NCI-H82 (cell line): ENCODE results near the gene STAT4.

Experiments
- DNase-seq: peaks from one replicate; lab custom pipeline; 2025; lab: John Stamatoyannopoulos, UW

STAT4 gene

DNA sequence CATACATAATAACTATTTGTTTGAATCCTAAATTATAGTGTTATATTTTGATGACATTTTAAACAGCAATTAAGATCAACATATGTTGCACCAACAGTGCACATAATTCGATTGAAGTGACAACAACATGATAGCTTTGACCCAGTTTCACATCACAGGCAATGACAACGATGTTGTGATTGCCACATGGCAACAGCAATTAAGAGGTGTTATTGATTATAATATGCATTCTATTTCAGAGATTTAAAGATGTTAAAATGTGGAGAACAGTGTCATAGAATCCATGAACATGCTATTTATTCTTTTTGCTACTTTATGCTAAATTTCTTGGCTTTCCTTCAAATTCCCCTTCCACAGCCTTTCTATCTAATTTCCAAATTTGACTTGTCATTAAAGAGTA lies 68.5 kb downstream of the STAT4 start:
- no peak for DNase-seq

DNA sequence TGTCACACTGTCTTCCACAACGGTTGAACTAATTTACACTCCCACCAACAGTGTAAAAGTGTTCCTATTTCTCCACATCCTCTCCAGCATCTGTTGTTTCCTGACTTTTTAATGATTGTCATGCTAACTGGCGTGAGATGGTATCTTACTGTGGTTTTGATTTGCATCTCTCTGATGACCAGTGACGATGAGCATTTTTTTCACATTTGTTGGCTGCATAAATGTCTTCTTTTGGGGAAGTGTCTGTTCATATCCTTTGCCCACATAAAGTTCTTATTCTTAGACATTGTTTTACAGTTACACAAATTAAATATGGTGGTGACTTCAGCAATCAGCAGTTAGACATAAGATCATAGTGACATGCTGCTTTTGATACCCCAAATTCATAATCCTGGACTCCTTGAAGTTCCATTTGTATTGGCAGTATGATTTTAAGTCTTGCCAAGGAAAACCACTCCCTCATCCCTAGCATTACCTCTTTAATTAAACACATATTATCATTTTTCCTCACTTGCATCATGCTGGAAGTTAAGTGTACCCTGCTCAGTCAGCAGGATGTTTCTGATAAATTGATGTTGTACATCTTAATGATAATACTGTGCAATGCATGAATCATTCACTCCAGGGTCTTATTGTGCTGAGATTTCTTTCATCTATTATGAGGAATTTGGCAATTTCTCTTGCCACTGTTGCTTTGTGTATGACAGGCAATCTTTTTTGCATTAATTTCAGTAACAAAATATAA lies 69.2 kb downstream of the STAT4 start:
- no peak for DNase-seq

DNA sequence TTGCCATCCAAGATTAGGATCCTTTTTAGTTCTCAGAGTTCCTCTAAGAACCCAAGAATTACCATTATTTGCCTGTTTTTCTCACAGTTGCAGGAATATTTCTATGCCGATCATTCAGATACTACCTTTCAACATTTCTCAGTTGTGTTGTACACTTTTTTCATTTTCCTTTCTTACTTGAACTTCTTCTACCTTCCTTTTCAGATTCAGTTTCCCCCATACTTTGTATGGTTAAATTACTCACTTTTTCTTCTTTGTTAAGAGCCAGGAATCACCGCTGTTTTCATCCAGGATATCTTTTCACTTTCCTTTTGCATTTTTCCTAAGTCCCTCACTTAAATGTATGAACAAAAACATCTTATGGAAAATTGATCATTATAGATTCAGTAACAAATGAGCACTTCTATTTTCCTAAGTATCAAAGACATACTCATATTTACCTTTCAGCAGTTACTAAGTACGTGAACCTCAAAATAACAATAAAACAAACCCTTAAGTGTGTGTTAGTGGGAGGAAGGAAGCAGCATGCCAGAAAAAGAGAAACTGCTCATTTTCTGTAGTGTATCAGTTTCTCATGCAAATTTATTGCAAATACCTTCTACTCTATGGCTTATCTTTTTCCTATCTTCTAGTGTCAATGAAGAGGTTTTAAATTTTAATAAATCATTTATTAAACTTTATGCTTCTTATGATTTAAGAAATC lies 72.5 kb downstream of the STAT4 start:
- DNase-seq, result no peak

DNA sequence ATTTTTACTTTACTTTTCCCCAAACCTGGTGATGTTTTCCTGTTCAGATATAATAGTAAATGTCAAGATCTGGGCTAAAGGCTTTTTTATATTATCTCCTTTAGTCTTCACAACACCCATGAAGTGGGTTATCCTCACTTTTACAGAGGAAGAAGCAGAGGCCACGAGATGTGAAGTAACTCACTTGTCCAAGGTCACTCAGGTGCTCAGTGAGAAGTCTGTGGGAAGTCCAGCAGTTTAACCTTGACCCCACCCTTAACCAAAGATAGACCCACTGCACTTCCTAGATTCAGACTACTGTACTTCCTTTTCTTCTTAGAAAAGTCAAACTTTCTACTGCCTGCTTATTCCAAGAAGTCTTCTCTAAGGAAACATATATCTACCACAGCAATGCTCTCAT lies 80.5 kb downstream of the STAT4 start:
- DNase-seq, result no peak

DNA sequence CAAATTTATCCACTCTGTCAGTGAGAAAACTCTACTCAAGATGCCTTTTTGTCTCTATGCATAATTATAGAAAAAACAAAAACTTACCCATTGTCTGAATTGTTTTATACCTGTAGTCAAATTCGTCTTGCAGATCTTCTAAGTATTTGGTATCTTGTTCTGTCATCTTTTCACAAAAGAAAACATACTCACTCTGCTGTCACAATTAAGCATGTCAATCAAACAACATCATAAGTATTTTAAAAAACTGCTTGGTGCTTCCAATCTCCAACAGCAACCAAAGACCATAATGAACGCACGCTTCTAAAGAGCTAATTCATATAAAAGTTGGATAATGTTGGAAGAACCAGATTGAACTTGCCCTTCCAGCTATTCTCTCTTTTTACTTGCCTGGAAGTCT lies 81.2 kb downstream of the STAT4 start:
- no peak for DNase-seq

DNA sequence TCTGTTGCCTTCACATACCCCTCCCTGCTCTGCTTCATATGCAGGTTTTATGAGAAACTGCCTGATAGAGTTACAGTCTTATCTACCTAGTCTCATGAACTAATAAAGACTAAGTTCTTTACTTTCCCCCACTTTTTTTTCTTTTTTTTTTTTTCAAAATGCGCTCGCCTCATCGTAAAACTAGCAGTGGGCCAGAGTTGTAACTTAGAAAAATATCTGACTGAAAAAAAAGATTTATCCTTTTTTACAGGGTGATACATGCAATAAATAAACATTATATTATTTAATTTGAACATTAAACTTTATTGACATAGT lies 83.9 kb downstream of the STAT4 start:
- DNase-seq, result no peak

DNA sequence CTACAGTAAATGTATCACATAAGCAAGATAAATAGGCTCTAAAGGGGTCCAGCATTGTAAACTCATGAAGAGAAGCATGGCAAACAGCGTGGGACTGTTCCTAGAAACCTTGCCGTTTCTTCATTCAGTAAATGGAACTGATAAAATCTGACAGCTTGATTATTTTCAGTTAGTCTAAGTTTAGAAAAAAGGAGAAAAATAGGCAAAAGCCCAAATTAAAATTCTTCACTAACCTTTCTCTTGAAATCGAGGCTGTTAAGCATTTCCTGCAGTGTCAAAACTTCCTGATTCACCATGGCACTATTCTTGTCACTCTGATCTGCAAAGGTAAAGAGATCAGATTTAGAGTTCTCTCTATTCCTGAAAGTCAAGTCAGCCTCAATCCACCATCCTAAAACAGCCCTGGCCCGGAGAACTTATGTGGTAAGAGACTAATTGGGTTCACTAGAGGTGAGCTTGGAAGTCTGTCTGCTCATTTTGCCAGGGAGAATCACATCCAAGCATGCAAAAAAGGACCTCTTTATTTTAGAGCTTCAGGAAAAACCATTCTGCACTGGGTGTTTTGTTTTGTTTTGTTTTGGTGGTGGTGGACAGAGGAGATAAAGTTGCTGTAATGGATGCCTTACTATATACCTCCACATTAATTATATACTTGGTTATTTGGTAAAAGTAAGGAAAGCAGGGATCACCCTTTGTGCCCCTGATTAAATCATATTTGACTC lies 84.4 kb downstream of the STAT4 start:
- DNase-seq, result no peak

DNA sequence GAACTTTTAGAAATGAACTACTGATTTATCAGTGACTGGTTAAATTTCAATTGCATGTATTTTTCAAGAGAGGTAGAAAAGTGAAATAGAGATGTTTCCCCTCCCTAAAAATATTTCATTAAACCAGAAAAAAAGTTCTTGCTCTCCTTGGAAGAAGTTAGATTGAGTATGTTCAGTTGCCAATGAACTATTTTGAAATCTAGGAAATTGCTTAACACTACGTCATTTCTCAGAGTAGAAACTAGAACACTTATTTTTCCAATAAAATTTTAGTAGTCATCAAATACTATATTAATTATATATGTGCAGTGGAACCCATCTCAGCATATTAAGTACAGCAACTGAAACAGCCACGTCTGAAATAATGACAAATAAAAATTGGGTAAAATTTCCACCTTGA lies 85.0 kb downstream of the STAT4 start:
- no peak for DNase-seq

DNA sequence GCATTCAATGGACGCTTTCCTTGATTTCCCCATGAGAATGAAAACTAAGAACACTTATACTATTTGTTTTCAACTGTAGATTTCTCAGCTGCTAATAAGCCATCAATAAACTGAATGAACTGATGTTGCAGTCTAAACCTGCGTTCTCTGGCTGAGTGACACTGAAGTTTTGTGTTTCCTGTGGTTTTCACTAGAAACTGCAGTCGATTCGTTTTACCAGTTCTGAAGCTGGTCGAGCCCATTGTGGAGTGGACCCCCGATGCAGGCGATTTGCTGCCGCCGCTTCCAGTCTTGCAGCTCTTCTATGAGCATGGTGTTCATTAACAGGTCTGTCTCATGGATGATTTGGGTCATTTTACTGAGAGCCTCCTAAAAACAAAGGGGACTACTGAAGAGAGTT lies 86.2 kb downstream of the STAT4 start:
- no peak for DNase-seq

DNA sequence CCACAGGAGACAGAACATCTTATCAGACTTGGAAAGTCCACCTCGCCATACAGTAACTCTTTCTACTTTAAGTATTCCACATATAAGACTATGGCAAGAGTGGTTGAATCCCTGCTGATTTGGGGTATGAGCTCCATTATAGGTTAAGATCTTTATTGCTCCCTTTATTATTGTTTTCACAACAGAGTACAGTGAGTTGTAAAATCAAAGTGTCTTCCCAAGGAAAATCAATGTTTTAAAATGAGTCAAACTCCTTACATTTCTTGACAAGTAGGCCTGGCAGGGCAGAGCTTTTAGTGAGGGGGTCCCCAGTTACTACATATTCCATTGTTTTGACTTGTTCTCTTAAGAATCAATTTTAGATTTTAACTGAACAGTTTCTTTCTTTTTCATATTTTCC lies 87.2 kb downstream of the STAT4 start:
- no peak for DNase-seq

DNA sequence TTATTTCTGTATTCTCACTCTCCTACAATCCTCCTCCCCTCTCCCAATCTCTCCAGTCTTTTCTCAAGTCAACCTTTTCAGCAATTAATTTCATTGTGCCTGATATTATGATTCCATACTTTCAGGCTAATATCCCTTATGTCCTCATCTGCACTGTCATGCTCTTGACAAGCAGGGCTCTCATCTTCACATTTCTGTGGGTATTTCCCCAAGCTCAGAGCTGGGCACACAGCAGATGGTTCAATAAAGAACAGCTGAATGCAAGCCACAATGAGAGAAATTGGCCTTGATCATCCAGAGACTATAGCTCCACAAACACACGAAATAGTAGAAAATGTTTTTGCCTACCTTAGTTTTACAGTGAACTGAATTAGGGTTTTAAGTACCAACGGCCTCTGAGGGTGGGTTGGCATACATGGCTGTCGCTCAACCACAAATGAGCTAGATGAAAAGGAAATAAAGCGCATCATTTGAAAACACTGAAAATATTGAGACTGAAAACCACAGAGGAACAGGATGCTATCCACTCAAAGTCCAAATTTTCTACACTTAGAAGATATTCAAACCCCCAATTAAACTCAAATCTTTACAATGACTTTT lies 89.3 kb downstream of the STAT4 start:
- no peak for DNase-seq

DNA sequence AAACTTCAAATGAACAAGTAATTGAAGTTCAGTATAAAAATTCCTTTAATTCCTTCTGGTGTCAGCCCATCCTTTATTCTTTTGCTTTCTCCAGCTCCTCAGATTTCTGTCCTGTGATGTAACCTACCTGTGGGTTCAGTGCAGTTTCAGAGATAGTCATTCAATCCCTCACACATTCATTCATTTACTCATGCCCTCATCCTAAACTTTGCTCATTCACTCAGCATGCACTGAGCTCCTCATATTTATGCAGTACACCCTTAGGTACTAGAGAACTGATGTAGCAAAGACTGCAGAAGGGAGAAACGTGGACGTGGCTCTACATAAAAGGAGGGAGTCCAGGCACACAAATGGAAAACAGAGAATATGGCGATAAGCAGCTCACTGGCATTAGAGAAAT lies 91.5 kb downstream of the STAT4 start:
- DNase-seq, result no peak

DNA sequence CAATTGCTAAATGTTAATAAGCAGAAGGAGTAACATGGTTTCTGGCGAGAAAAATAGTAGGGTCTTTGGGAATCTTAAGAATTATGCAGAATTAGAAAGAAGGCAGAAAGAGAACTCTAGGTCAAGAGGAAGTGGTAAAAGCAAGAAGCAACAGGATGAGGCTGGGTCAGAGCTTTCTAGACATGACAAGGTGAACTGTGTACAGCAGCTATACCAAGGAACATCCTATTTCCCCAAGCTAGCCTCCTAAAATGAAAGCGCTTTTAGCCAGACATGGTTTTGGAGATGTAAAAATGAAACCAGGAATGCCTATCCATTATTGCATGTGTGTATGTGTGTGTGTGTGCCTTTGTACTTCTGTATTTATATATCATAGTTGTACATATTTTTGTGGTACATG lies 94.6 kb downstream of the STAT4 start:
- no peak for DNase-seq

DNA sequence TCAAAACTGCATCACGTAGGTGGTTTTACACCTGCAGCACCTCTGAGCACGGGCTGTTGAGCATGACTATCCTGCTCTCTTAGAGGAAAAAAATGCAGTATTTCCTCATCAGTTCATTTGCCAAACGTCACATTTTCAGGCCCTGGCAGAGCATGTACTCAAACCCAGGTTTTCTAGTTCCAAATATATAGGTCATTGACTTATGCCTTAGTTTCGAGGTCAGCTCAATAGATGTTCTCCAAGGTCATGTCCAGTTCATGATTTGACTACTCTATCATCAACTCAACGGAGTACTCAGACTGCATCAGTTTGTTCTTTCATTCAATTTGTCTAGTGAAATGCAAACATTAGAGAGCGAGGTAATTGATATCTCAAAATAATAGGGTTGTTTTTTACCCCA lies 97.5 kb downstream of the STAT4 start:
- no peak for DNase-seq

DNA sequence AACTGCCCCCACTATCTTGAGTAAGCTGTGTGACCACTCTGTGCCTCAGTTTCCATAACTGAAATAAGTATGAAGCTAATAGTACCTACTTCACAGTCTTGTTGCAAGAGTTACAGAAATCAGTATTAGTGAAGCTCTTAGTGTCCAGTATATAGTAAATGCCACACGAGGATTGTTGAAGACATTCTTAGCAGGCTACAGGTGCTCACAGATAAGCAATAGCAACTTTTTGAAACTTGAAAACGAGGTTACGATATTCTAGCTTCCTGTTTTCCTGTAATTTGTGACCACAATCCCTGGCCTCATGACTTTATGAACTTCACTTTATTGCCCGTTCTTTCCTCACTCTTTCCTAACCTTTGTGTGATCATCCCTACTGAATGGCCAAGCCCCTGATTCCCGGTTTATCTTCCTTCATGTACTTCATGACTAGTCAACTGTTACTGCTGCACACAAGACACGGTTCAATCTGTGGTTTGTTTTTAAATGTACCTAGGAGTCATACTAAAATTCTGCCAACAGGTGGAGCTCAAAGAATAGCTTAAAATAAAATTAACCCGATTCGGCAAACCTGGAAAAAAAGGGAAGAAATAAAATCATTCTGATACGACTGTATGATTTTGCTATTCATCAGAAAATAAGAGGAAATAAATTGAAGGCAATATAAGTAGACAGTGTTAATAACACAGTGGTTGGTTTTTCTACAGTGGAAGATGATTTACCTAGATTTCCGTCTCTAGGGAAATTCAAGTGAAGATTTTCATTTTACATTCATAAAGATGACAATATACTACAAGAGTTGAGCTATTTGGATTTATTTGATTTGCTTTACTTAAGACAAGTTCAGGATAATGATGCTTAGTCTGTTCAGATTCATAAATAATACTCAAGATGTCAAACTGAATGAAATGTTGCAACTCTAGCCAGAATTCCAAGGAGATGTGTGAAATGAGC lies 98.7 kb downstream of the STAT4 start:
- peak; percentile 64 for DNase-seq

DNA sequence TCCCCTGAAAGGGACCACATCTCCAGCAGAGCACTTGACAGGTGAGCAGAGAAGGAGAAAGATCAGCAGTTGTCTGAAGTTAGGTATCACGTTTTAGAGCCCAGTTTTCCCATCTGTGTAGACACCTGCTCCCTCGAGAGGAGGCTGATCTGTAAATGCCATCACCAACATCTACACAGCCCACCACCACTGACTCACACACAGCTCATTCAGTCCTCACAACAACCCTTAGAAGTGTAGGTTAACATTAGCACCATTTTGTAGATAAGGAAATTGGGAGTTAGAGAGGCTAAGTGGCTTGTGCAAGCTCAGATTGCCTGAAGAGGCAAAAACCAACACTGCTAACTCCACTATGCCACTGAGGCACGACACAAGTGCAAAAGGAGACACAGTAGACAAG lies 99.6 kb downstream of the STAT4 start:
- DNase-seq, result no peak

DNA sequence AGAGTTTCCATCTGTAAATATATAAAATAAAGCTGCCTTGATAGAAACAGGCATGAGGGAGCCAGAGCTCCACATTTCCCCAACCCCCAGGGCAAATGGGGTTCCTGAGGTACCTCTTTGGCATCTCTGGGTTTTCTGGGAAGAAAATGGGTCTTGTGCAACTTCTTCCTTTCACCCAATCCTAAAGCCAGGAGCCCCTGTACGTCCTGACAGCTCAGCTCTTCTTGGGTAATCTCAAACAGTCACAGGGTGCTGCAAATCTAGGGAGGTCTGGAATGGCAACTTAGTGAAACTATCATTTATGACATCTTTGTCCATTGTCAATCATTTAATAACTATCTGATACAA lies 100.2 kb downstream of the STAT4 start:
- no peak for DNase-seq

DNA sequence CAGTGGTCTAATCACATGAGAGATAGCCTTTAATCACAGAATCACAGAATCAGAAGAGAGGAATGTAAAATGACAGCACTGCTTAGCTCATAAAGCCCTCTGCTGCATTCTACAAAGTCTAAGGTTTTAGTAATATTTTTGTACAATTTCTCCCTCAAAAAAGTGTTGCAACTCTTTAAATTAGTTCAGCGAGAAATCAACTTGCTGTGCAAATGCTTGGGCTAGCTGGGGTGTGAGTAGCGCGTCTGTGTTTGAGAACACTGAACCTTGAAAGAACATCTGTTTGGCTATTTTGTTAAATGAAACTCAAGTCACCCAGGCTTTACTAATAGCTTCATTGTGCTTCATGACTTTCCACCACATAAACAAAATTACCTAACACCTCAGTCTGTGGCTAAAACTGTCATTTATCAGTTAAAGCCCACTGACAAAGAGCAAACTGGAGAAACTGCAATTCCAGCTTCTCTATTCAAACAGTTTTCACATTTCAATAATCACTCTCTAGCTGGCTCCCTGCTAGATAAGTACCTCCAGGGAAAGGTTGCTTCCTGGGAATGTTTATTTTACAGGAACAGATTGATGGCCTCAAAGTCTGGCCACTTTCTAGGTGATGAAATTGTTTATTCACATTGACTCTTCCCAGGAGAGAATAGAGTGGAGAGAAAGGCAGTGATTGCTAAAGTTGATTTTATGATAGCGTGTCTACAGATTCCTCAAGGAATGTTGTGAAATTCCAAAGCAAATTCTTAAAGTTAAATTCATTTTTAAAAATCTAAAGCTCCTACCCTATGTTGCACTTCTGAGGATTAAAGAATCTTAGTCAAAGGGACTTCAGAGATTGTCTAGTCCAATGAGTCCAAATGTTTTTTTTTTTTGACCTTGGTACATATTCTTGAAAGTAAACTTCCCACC lies 100.8 kb downstream of the STAT4 start:
- DNase-seq, result no peak

DNA sequence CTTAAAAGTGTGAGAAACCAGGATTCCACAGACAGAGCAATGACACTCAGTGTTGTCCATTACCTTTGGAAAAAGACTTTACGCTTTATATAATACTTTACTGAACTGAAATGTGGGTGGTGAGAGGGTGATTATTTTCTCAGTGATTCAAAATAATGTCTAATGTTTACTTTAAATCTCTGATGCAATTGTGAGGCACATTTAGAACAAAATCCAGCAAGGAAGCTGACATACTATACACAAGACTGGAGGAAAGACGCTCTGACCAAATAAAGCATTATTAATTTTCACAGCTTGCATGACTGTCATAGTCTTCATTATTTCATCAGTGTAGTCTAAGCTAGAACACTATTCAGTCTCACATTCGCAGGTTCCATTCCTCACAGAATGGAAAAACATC lies 102.7 kb downstream of the STAT4 start:
- DNase-seq, result no peak

DNA sequence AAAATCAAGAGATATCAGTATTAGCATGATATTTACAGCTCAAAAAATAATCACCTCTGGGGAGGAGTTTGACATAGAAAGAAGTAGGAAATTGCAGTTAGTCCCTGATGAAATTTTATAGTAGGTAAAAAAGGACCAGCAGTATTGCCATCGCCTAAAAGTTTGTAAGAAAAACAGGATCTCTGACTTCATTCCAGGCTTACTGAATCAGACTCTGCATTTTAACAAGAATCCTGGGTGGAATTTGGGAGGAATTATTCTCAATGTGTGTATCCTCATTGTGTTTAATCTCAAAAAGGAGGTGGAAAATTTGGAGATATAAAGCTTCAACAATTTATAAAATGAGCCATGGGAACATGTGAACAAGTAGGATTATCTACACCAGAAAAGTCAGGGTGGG lies 105.7 kb downstream of the STAT4 start:
- no peak for DNase-seq

DNA sequence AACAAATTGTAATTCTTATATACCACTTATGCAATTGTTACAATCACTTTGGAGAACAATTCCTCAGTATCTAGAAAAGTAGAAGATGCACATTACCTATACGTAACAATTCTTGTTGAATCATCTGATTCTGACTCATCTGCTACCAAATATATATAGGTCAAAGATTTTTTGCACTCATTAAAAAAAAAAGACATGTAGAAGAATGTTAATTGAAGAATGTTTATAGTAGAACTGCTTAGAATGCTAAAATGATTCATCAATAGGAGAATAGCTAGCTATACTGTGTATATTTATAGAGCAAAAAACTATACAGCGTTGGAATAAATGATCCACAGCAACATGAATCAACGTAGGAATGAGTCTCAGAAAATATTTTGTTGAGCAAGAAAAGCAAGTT lies 107.4 kb downstream of the STAT4 start:
- DNase-seq, result no peak
